ENCODE results near the gene ISCU. TPM values are rescaled to one million over a fixed set of nuclear protein-coding genes. Genes with fewer than 3 reads are reported as not detected.

The ISCU gene
- total RNA-seq, 2 donors from 2014 or later, result 66.1 to 85.3 TPM

DNA sequence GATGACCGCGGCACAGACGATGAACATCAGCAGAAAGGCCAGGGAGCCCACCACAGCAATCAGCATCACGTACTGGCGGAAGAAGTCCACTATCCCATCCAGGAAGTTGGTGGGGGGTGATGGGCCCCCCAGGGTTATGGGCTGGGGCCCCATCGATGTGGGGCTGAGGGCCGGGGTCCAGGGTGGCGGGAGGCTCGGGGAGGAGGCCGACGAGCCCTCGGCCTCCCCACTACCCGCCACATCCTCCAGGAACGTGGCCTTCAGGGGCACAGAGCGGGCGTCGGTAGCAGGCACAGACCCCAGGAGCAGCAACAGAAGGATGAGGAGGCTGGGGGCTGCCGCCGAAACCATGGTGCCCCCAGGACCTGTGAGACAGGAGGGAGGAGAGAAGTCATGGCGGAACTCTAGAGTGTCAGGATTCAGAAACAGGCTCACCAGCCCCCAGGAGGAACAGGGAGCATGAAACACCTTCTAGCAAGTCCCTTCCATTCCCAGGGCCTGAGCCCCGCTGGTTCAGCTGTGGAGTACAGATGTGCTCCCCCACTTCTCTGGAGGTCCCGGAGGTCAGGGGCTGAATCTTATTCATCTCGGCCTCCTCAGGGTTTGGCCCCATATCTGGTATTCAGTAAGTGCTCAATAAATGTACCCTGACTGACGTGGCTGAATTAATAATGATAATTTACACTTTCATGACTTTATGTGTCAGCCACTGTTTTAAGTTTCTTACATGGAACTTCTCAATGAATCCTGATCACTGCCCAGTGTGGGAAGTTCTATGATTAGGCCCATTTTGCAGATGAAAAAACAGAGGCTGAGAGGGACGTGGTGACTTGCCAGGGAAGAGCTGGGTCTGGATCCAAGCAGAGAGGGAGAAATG is 29.9 kb downstream of the ISCU start:
- Mint-ChIP-seq H3K9me3 (no peaks in the 10 kb centered on the region), H3K27ac (no peak overlapping the region), H3K36me3 (no peaks in the 10 kb centered on the region), H3K4me3 (no peak overlapping the region), H3K27me3 (no peaks in the 10 kb centered on the region), H3K4me1 (ENCODE audit: low read depth in 2 of 2) (no peaks in the 10 kb centered on the region)
- ATAC-seq (no peak), DNase-seq (ENCODE audit: low spot score) (no peak)

DNA sequence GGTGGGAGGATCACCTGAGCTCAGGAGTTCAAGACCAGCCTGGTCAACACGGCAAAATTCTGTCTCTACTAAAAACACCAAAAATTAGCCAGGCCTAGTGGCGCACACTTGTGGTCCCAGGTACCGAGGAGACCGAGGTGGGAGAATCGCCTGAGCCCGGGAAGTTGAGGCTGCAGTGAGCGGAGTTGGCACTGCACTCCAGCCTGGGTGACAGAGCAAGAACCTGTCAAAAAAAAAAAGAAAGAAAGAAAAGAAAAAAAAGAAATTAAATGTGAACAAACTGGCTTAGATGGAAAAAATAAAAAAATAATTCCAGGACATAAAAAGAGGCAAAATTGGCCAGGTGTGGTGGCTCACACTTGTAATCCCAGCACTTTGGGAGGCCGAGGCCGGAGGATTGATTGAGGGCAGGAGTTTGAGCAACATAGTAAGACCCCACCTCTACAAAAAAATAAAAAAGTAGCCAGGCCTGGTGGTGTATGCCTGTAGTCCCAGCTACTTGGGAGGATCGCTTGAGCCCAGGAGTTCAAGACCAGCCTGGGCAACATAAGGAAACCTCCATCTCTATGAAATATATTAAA is 32.0 kb downstream of the ISCU start:
- DNase-seq (ENCODE audit: low spot score) (no peak), ATAC-seq (no peak)
- H3K27ac Mint-ChIP-seq, result no peak overlapping the region
- no peaks in the 10 kb centered on the region for H3K27me3 Mint-ChIP-seq
- no peaks in the 10 kb centered on the region for H3K4me1 Mint-ChIP-seq (ENCODE audit: low read depth in 2 of 2)
- no peaks in the 10 kb centered on the region for H3K9me3 Mint-ChIP-seq
- H3K36me3 Mint-ChIP-seq, result no peaks in the 10 kb centered on the region
- H3K4me3 Mint-ChIP-seq, result no peak overlapping the region

DNA sequence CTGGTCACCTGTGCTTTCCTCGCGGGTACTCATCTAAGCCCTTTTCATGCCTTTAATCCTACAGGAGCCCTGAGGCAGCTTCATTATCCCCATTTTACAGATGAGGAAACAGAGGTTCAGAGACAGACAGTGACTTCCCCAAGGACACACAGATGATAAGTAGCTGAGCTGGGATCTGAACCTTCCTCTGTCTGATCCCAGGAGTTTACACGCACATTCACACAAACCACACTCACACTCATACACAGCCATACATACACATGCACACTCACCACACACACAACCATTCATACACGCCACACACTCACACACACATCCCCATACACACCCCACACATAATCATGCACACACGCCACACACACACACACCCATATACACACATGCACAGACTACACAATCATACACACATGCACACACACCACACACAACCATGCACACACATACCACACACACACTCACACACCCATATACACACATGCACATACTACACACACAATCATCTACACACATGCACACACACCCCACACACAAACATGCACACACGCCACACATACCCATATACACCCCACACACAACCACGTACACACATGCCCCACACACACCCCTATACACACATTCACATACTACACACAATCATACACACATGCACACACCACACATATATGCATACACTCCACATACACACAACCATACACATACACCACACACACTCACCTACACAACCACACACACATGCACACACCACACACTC is 32.7 kb downstream of the ISCU start:
- H3K36me3 Mint-ChIP-seq, result no peaks in the 10 kb centered on the region

DNA sequence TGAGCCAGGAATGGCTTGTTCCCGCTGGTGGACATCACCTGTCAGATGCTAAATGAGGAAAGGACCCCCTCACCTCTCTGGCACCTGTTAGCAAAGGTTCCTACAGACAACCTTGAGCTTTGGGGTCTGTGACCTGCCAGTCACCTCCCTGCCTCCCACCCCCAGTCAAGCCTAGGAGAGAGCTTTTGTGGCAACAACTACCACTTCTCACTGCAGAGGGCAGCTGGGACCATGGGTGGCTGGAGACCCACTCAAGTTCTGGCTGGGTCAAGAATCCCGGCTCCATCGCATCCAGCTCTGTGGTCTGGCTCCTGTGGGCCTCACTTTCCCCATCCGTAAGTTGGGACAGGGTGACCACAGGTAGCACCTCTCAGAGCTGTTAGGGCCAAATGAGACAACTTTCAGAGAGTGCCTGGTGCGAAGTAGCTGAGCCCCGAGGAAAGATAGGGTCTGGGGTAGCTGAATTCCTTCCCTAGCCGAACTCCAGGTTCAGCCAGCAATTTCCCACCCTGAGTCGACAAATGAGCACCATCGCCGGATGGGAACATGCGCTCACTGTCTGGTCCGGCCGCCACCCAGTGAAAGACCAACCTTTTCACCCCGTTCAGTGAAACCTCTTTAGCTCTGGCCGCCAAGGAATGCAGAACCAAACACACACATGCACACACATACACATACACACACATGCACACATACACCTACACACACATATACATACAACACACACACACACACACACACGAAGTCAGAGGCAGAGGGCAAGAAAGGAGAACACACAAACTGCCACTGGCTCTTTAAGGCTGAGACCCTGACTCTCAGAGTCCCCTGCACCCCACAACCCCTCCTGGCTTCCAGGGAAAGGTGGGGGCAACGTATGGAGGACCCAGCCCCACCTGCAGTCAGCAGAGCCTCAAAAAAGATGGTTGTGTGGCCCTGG is 33.6 kb downstream of the ISCU start:
- no peaks in the 10 kb centered on the region for H3K27me3 Mint-ChIP-seq
- DNase-seq (ENCODE audit: low spot score), result no peak

More for the DNA sequence above, 32.7 kb downstream of the ISCU start:
- Mint-ChIP-seq H3K27ac (no peak overlapping the region), H3K27me3 (no peaks in the 10 kb centered on the region), H3K9me3 (no peaks in the 10 kb centered on the region), H3K4me3 (no peak overlapping the region), H3K4me1 (ENCODE audit: low read depth in 2 of 2) (no peaks in the 10 kb centered on the region)
- DNase-seq (ENCODE audit: low spot score) (no peak), ATAC-seq (peak in 1 of 2 donors; percentile 14)

DNA sequence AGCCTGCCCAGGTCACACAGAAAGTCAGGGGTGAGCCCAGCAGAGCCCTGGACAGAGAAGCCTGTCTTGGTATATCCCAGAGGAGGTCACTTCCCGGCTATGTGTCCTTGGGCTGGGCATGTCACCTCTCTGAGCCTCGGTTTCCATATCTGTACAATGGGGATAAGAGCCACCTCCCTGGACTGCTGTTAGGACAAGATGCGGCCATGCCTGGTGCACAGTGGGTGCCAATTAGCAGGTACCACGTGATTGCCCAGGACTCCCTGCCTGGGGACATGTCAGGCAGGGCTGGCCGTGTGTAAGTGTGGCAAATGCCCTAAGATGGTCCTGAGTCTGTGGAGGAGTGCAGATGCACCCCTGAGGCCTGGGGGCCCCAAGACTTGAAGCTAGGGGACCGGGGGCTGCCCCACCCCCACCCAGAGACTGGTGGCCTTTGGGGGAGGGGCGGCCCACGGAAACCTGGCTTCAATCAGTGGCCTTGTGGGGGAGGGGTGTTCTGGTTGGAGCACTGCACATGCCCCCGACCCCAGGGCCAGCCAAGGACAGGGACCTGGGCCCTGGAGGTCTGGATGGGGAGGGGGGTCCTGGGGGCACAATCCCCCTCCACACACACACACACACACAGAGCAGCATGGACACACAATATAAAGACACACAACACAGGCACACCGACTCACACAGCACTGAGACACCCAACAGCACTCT is 34.6 kb downstream of the ISCU start:
- no peak overlapping the region for H3K4me3 Mint-ChIP-seq
- H3K27ac Mint-ChIP-seq, result no peak overlapping the region
- H3K4me1 Mint-ChIP-seq (ENCODE audit: low read depth in 2 of 2), result no peaks in the 10 kb centered on the region
- DNase-seq (ENCODE audit: low spot score) (no peak), ATAC-seq (no peak)
- H3K9me3 Mint-ChIP-seq, result no peaks in the 10 kb centered on the region
- no peaks in the 10 kb centered on the region for H3K27me3 Mint-ChIP-seq
- H3K36me3 Mint-ChIP-seq, result no peaks in the 10 kb centered on the region

More for the DNA sequence above, 33.6 kb downstream of the ISCU start:
- Mint-ChIP-seq H3K4me1 (ENCODE audit: low read depth in 2 of 2) (no peaks in the 10 kb centered on the region), H3K36me3 (no peaks in the 10 kb centered on the region), H3K27ac (no peak overlapping the region), H3K4me3 (no peak overlapping the region), H3K9me3 (no peaks in the 10 kb centered on the region)
- no peak for ATAC-seq

DNA sequence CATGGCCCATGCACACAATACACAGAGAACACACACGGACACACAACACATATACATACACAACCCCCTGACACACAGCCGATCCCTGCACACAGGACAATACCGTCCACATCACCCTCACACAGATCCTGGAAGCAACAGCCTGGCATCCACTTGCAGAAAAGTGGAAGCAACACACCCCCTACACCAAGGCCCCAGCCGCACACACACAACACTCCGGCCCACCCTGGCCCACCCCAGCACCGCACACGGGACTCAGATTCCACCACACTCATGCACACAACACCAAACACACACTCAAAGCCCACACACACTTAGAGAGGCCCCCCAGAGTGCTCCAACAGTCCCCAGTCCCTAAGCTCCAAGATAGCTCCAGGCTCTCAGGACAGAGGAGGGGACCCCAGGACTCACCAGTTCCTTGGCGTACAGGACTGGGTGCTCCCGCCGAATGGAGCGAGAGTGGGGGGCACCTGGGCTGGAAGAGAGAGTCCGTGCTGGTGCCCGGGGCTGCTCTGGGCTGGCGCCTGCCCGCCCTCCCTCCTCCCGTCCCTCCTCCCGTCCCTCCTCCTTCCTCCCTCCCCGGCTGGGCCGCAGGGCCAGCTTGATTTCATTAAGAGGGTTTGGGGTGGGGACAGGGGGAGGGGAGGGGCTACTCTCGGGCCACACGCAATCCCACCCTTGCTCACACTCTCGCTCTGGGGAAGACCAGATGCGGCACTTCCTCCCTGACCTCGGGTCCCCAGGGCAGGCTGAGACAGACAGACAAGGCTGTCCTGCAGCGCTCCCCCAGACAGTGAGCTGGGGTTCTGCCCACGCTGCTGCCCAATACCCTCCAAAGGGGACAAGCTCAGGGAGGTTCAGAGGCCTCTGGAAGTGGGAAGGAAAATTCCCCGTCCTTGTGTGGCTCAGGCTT is 35.4 kb downstream of the ISCU start, which contains the start of gene TMEM119:
Gene TMEM119 (minus strand): TSS at position 526 of the 913 bp plus-strand sequence. CDS start 5,701 bp downstream, outside the sequence.
- no peak within 1 kb of the TSS for H3K4me3 Mint-ChIP-seq
- DNase-seq (ENCODE audit: low spot score) (no peak), ATAC-seq (no peak)
- H3K36me3 Mint-ChIP-seq, result no peaks in the 10 kb centered on the region
- no peaks in the 10 kb centered on the region for H3K4me1 Mint-ChIP-seq (ENCODE audit: low read depth in 2 of 2)
- no peaks in the 10 kb centered on the region for H3K9me3 Mint-ChIP-seq
- no peak within 1 kb of the TSS for H3K27ac Mint-ChIP-seq
- no peaks in the 10 kb centered on the region for H3K27me3 Mint-ChIP-seq

DNA sequence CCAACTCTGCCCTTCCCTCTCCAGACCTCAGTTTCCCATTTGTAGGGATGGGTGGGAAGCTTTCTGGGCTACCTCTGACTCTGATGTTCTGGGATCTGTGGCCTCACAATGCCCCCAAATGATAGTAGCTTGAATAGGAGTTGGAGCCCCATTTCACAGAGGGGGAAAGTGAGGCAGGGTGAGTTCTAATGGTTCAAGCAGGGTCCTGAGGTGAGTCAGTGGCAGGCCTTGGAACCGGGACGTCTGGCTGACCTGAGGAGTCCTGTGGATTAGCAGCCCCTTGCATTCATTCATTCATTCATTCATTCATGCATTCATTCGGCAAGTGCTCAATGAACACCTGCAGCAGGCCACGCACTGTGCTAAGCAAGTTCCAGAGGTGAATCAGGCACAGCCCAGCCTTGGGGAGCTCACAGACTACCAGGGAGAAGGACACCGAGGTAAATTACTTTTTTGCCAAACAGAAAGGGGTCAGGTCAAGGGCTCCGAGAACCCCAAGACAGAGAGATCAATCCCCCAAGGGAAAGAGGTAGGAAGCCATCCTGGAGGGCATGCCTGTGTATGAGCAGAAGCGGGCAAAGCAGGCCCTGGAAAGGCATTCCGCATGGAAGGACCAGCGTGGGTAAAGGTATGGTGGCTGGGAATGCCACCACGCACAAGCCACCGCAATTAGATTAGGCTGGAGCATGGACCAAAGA is 36.3 kb downstream of the ISCU start:
- H3K4me3 Mint-ChIP-seq, result no peak overlapping the region
- no peaks in the 10 kb centered on the region for H3K36me3 Mint-ChIP-seq
- no peak for DNase-seq (ENCODE audit: low spot score)
- no peaks in the 10 kb centered on the region for H3K4me1 Mint-ChIP-seq (ENCODE audit: low read depth in 2 of 2)
- H3K9me3 Mint-ChIP-seq, result no peaks in the 10 kb centered on the region
- no peaks in the 10 kb centered on the region for H3K27me3 Mint-ChIP-seq
- no peak overlapping the region for H3K27ac Mint-ChIP-seq
- no peak for ATAC-seq

DNA sequence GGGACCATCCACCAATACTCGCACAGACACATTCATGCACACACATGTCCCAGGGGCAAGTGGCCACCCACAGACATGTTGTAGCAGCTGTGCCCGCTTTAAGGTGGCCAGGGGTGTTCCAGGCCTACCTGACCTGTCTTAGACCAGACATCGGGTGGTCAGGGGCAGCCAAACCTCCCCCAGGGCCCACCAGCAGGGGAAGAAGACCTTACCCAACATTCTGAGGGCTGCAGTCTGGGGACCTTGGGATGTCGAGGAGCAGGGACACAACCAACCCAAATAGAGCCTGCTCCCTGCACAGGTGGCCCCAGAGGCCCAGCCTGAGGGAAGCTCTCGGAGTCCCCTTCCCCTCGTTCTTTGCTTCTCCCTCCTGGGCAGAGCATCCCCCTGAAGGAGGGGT is 37.1 kb downstream of the ISCU start:
- Mint-ChIP-seq H3K27me3 (no peaks in the 10 kb centered on the region), H3K27ac (no peak overlapping the region), H3K4me3 (no peak overlapping the region), H3K36me3 (no peaks in the 10 kb centered on the region), H3K9me3 (no peaks in the 10 kb centered on the region), H3K4me1 (ENCODE audit: low read depth in 2 of 2) (no peaks in the 10 kb centered on the region)
- DNase-seq (ENCODE audit: low spot score) (no peak), ATAC-seq (no peak)

DNA sequence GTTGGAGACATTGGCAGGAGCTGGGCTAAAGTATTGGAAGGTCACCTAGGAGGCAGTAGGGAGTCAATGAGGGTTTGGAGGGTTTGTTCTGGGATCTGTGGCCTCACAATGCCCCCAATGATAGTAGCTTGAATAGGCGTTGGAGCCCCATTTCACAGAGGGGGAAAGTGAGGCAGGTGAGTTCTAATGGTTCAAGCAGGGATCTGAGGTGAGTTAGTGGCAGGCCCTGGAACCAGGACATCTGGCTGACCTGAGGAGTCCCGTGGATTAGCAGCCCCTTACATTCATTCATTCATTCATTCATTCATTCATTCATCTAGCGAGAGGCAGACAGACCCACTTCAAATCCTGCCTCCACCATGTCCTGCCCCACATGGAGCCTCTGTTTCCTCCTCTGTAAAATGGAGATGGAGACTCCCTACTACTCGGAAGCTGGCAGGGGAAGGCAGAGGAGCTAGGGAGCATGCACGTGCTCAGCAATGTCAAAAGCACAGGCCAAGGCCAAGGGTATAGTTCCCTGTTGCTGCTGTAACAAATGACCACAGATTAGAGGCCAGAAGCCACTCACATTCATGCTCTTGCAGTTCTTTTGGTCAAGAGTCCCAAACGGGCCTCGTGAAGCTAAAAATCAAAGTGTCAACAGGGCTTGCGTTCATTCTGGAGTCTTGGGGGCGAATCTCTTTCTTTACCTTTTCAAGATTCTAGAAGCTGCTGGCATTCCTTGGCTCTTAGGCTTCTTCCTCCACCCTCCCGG is 37.7 kb downstream of the ISCU start:
- Mint-ChIP-seq H3K27me3 (peaks cover 0 to 4% of the 10 kb centered on the region in 2 donors), H3K36me3 (no peaks in the 10 kb centered on the region), H3K4me1 (ENCODE audit: low read depth in 2 of 2) (no peaks in the 10 kb centered on the region), H3K9me3 (no peaks in the 10 kb centered on the region), H3K4me3 (no peak overlapping the region), H3K27ac (no peak overlapping the region)
- no peak for ATAC-seq
- no peak for DNase-seq (ENCODE audit: low spot score)

DNA sequence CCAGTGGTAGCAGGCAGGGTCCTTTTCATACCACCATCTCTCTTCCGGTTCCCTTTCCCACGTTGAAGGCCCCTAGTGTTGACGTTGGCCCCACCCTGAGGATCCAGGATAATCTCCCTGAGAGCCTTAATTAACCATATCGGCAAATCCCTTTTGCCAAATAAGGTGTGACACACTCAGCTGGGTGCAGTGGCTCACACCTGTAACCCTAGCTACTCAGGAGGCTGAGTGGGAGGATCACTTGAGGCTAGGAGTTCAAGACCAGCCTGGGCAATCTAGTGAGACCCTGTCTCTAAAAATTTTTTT is 38.3 kb downstream of the ISCU start:
- Mint-ChIP-seq H3K36me3 (no peaks in the 10 kb centered on the region), H3K4me3 (no peak overlapping the region), H3K27me3 (peaks cover 0 to 4% of the 10 kb centered on the region in 2 donors), H3K27ac (no peak overlapping the region), H3K9me3 (no peaks in the 10 kb centered on the region), H3K4me1 (ENCODE audit: low read depth in 2 of 2) (peaks cover 4 to 5% of the 10 kb centered on the region in 2 donors)
- ATAC-seq (no peak), DNase-seq (ENCODE audit: low spot score) (no peak)

DNA sequence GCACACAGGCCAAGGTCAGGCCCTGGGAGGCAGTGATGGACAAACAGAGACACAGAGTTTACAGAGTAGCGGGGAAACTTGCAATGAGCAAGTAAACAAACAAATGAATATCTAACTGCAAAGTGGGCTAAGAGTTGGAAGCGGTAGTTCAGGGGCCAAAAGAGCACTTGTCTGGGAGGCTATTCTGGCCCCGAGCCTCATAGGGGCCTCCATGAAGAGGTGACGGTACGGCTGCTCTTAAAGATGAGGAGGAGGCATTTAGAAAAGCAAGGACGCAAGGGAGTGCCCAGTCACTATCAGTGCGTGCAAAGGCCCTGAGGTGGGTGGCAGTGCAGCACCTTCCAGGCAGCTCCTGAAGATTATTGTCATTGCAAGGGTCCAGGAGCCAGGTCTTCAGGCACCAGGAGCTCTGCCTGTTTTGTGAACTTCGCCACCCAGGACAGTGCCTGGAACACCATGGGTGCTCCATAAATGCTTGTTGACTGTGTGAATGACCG is 39.9 kb downstream of the ISCU start:
- ATAC-seq (no peak), DNase-seq (ENCODE audit: low spot score) (no peak)
- Mint-ChIP-seq H3K27me3 (peaks cover 0 to 7% of the 10 kb centered on the region in 2 donors), H3K27ac (no peak overlapping the region), H3K9me3 (no peaks in the 10 kb centered on the region), H3K4me1 (ENCODE audit: low read depth in 2 of 2) (peaks cover 6 to 7% of the 10 kb centered on the region in 2 donors), H3K36me3 (no peaks in the 10 kb centered on the region), H3K4me3 (no peak overlapping the region)
